Measurements from ENCODE around the gene FAM241A. TPM values are rescaled to one million over a fixed set of nuclear protein-coding genes. Genes with fewer than 3 reads are reported as not detected.

Gene FAM241A
- total RNA-seq, 2 donors from 2014 or later, result 2.0 to 2.6 TPM

DNA sequence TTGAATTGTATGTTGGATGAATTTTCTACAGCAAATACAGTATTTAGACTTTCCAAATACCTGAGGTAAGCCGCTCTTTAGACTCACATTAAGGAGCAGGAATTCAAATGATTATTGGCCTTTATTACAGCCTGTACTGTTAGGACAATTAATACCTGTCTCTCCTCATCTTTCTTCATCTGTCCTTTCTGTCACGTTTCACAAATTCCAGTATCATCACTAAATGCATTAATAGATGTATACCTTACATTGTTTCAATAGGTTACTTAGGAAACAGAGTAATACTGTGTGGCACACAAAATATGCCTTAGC is 1.2 kb downstream of the FAM241A start:
- Histone ChIP-seq H3K4me1 (peaks cover 7% of the 10 kb centered on the region), H3K9me3 (no peaks in the 10 kb centered on the region), H3K27me3 (no peaks in the 10 kb centered on the region), H3K36me3 (replicated peaks in 1 of 2; ENCODE audit: insufficient read depth in 1 of 2, low read depth in 2 of 2) (no peaks in the 10 kb centered on the region), H3K4me3 (peak overlapping the region in 1 of 2 donors; percentile 74), H3K27ac (peak overlapping the region in 3 of 4 donors; percentile 84 to 91 (median 89))
- 22 to 32% methylated on average over 2 of the region's 2 CpGs for WGBS, 2 donors
- ATAC-seq (no peak), DNase-seq (no peak)
- intact Hi-C loops (cut with DNase I), result no loop called here
- TF ChIP-seq, protein P1, sequence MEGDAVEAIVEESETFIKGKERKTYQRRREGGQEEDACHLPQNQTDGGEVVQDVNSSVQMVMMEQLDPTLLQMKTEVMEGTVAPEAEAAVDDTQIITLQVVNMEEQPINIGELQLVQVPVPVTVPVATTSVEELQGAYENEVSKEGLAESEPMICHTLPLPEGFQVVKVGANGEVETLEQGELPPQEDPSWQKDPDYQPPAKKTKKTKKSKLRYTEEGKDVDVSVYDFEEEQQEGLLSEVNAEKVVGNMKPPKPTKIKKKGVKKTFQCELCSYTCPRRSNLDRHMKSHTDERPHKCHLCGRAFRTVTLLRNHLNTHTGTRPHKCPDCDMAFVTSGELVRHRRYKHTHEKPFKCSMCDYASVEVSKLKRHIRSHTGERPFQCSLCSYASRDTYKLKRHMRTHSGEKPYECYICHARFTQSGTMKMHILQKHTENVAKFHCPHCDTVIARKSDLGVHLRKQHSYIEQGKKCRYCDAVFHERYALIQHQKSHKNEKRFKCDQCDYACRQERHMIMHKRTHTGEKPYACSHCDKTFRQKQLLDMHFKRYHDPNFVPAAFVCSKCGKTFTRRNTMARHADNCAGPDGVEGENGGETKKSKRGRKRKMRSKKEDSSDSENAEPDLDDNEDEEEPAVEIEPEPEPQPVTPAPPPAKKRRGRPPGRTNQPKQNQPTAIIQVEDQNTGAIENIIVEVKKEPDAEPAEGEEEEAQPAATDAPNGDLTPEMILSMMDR (IDR thresholded peaks at IDR 0.05), result no peak
- no peak for TF ChIP-seq POLR2A (IDR thresholded peaks at IDR 0.05)

DNA sequence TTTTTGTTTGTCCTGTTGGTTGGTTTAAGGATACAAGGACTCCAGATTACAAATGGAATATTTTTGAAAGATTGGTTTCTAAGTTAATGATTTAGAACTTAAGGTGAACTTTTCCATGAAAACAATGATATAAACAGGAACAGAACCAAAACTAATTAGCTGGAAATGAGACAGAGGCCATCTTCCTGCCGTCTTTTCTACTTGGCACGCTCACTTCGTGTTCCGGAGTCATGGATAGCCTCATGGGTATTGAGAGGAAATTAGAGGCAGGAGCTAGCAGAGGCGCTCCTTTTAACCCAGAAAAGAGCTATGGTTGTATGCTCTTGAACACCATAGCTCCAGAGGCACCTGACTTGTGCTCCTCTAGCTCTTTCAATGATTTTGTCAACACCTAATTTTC is 2.4 kb downstream of the FAM241A start:
- H3K9me3 ChIP-seq, result no peaks in the 10 kb centered on the region
- ATAC-seq, result no peak
- H3K36me3 ChIP-seq (replicated peaks in 1 of 2; ENCODE audit: insufficient read depth in 1 of 2, low read depth in 2 of 2), result no peaks in the 10 kb centered on the region
- H3K4me3 ChIP-seq, result no peak overlapping the region
- H3K4me1 ChIP-seq, result peaks cover 7% of the 10 kb centered on the region
- H3K27me3 ChIP-seq, result no peaks in the 10 kb centered on the region
- no peak overlapping the region for H3K27ac ChIP-seq
- WGBS, 2 donors, result 67% methylated on average over 5 of the region's 5 CpGs
- DNase-seq, result no peak
- intact Hi-C loops (cut with DNase I), result no loop called here
- TF ChIP-seq, protein P1 (IDR thresholded peaks at IDR 0.05), result no peak
- TF ChIP-seq POLR2A (IDR thresholded peaks at IDR 0.05), result no peak

- no peak for TF ChIP-seq POLR2A (IDR thresholded peaks at IDR 0.05)
- TF ChIP-seq, protein P1 (IDR thresholded peaks at IDR 0.05), result no peak
Measured at GRCh38 chr4:112150920-112151319, 5.7 kb downstream of the FAM241A start.

GRCh38 chr4:112152521-112152920 is 7.3 kb downstream of the FAM241A start:
- intact Hi-C loops (cut with DNase I), result no loop called here
- H3K27me3 ChIP-seq, result no peaks in the 10 kb centered on the region
- no peaks in the 10 kb centered on the region for H3K36me3 ChIP-seq (replicated peaks in 1 of 2; ENCODE audit: insufficient read depth in 1 of 2, low read depth in 2 of 2)
- no peak for ATAC-seq
- no peak for DNase-seq
- no peaks in the 10 kb centered on the region for H3K4me1 ChIP-seq
- H3K27ac ChIP-seq, result no peak overlapping the region
- WGBS, 2 donors, result 78 to 83% methylated on average over 6 of the region's 6 CpGs
- TF ChIP-seq, protein P1 (IDR thresholded peaks at IDR 0.05), result no peak
- TF ChIP-seq POLR2A (IDR thresholded peaks at IDR 0.05), result no peak
- H3K9me3 ChIP-seq, result no peaks in the 10 kb centered on the region
- H3K4me3 ChIP-seq, result no peak overlapping the region

More at GRCh38 chr4:112150920-112151319, 5.7 kb downstream of the FAM241A start:
- Histone ChIP-seq H3K27ac (no peak overlapping the region), H3K36me3 (replicated peaks in 1 of 2; ENCODE audit: insufficient read depth in 1 of 2, low read depth in 2 of 2) (no peaks in the 10 kb centered on the region), H3K9me3 (no peaks in the 10 kb centered on the region), H3K27me3 (no peaks in the 10 kb centered on the region), H3K4me3 (no peak overlapping the region), H3K4me1 (peaks cover 7% of the 10 kb centered on the region)
- no peak for ATAC-seq
- intact Hi-C loops (cut with DNase I), result no loop called here
- 75 to 78% methylated on average over 5 of the region's 5 CpGs for WGBS, 2 donors
- DNase-seq, result no peak

DNA sequence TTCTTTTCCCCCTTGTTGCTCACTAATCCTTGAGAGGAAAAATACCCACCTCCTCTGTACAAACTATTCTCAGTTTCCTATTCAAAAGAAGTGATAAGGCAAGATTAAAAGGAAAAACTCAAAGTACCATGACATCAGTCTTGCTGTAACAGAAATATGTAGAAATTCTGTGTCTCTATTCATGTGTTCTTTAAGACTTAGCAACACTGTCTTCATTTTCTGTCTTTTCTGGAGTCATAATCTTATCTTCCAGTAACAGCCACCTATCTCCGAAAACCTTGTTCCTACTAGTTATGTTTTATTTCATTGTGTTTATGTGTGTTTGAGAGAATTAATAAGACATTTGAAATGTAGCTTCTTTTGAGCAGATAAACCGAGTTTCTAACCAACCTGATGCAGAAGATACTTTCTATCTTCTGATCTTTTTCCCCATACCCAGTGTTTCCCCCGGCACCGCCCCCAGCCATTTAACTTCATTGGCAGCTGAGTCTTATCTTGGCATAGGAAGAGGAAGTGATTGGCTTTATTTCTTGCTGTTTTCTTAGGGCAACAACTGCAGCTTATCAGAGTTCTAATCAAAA is 8.0 kb downstream of the FAM241A start:
- TF ChIP-seq, protein P1 (IDR thresholded peaks at IDR 0.05), result no peak
- TF ChIP-seq POLR2A (IDR thresholded peaks at IDR 0.05), result no peak
- Histone ChIP-seq H3K9me3 (no peaks in the 10 kb centered on the region), H3K27me3 (no peaks in the 10 kb centered on the region), H3K4me1 (no peaks in the 10 kb centered on the region), H3K27ac (no peak overlapping the region), H3K4me3 (no peak overlapping the region), H3K36me3 (replicated peaks in 1 of 2; ENCODE audit: insufficient read depth in 1 of 2, low read depth in 2 of 2) (no peaks in the 10 kb centered on the region)
- ATAC-seq, result no peak
- no peak for DNase-seq
- WGBS, 2 donors, result 54 to 72% methylated on average over 4 of the region's 4 CpGs
- intact Hi-C loops (cut with DNase I), result no loop called here

All from body of pancreas (tissue), 4 donors.